Prostate gland (tissue), 2 donors: ENCODE results near the gene NEBL.

Experiments used
- POLR2A ChIP-seq: fragments of 450-650 bp; IDR thresholded peaks from one replicate; pipeline ENCODE4 v1.6.1; 2016; ENCODE audit warnings: antibody characterized with exemption, mild to moderate bottlenecking
- POLR2AphosphoS5 ChIP-seq: sonication (generic); formaldehyde crosslinking; IDR thresholded peaks from one replicate; pipeline ENCODE4 v1.6.1; 2017; ENCODE audit warnings: antibody characterized with exemption
- TF ChIP-seq, protein P1 (sequence below), 4 experiments: fragments of 200-600 bp in 2 of 4; fragments of 450-650 bp in 2 of 4; sonication (generic) in 2 of 4; IDR thresholded peaks; 1 replicate in 3 of 4; 2 replicates in 1 of 4; pipeline ENCODE4 v1.5.1; 2016 to 2019; ENCODE audit warnings: antibody characterized with exemption in 4 of 4, mild to moderate bottlenecking in 2 of 4, moderate library complexity in 2 of 4

DNA sequence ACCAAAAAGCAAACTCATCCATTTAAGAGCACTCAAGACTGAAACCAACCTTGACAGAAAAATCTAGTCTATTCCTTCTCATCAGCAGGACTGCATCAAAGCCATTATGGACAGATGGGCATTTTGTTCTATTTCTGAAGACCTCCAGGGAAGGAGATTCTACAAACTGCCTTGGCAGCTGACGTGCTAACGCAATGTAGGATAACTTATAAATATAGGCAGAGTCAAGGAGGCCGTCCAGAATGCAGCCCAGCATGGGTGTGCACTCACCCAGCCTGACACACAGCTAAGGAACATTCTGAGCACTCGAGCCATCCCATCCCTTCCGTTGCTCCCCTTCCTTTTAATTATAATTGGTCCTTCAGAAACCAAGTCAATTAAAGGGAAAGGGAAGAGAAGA, 25.3 kb upstream of the NEBL start:
- TF ChIP-seq, protein P1, sequence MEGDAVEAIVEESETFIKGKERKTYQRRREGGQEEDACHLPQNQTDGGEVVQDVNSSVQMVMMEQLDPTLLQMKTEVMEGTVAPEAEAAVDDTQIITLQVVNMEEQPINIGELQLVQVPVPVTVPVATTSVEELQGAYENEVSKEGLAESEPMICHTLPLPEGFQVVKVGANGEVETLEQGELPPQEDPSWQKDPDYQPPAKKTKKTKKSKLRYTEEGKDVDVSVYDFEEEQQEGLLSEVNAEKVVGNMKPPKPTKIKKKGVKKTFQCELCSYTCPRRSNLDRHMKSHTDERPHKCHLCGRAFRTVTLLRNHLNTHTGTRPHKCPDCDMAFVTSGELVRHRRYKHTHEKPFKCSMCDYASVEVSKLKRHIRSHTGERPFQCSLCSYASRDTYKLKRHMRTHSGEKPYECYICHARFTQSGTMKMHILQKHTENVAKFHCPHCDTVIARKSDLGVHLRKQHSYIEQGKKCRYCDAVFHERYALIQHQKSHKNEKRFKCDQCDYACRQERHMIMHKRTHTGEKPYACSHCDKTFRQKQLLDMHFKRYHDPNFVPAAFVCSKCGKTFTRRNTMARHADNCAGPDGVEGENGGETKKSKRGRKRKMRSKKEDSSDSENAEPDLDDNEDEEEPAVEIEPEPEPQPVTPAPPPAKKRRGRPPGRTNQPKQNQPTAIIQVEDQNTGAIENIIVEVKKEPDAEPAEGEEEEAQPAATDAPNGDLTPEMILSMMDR (IDR thresholded peaks at IDR 0.05): no peak
- TF ChIP-seq POLR2A (no peak), POLR2AphosphoS5 (no peak)
